Skeletal muscle satellite cell (primary cell): ENCODE measurements around the gene TTC23.

ENCODE experiments used
- H3K27me3 ChIP-seq: 2 replicates; pipeline ENCODE4 v1.7.0; 2013; ENCODE audit warnings: low read length; ENCODE audit not compliant: control insufficient read depth, insufficient read depth
- H3K36me3 ChIP-seq: 2 replicates; pipeline ENCODE4 v1.7.0; 2013; ENCODE audit warnings: mild to moderate bottlenecking, control low read depth, low read length; ENCODE audit not compliant: insufficient read depth
- H3K4me1 ChIP-seq: 2 replicates; pipeline ENCODE4 v1.7.0; 2013; ENCODE audit warnings: low read length; ENCODE audit not compliant: control insufficient read depth, insufficient read depth
- H3K4me2 ChIP-seq: 2 replicates; pipeline ENCODE4 v1.7.0; 2013; ENCODE audit warnings: mild to moderate bottlenecking, low read length
- H3K4me3 ChIP-seq: 2 replicates; pipeline ENCODE4 v1.7.0; 2013; ENCODE audit warnings: low read length
- H3K9ac ChIP-seq: 2 replicates; pipeline ENCODE4 v1.7.0; 2013; ENCODE audit warnings: mild to moderate bottlenecking, low read depth, low read length, moderate library complexity
- H3K9me3 ChIP-seq: replicated peaks from 2 replicates; pipeline ENCODE4 v1.7.0; 2013; ENCODE audit warnings: mild to moderate bottlenecking, control low read depth, low read length

TTC23 gene

GRCh38 chr15:99158626-99159412, 90.6 kb downstream of the TTC23 start:
- H3K4me3 ChIP-seq: no peak overlapping the region
- no peak overlapping the region for H3K9ac ChIP-seq
- H3K4me2 ChIP-seq: no peak overlapping the region
- no peaks in the 10 kb centered on the region for H3K9me3 ChIP-seq
- H3K36me3 ChIP-seq: peaks cover 10% of the 10 kb centered on the region
- peaks cover 19% of the 10 kb centered on the region for H3K4me1 ChIP-seq
- no peaks in the 10 kb centered on the region for H3K27me3 ChIP-seq

GRCh38 chr15:99157456-99157855, 91.9 kb downstream of the TTC23 start:
- peaks cover 10% of the 10 kb centered on the region for H3K36me3 ChIP-seq
- no peaks in the 10 kb centered on the region for H3K9me3 ChIP-seq
- peaks cover 20% of the 10 kb centered on the region for H3K4me1 ChIP-seq

GRCh38 chr15:99155961-99156443, 93.4 kb downstream of the TTC23 start:
- Histone ChIP-seq H3K4me2 (peak overlapping the region; percentile 19), H3K9me3 (no peaks in the 10 kb centered on the region), H3K27me3 (no peaks in the 10 kb centered on the region), H3K4me1 (peaks cover 20% of the 10 kb centered on the region), H3K9ac (no peak overlapping the region), H3K4me3 (no peak overlapping the region), H3K36me3 (peaks cover 19% of the 10 kb centered on the region)

More at GRCh38 chr15:99157456-99157855, 91.9 kb downstream of the TTC23 start:
- no peak overlapping the region for H3K4me2 ChIP-seq
- H3K27me3 ChIP-seq: no peaks in the 10 kb centered on the region
- no peak overlapping the region for H3K4me3 ChIP-seq
- H3K9ac ChIP-seq: no peak overlapping the region

- Histone ChIP-seq H3K4me2 (no peak overlapping the region), H3K4me1 (peaks cover 20% of the 10 kb centered on the region), H3K4me3 (no peak overlapping the region), H3K9me3 (no peaks in the 10 kb centered on the region), H3K36me3 (peaks cover 23% of the 10 kb centered on the region), H3K9ac (no peak overlapping the region), H3K27me3 (no peaks in the 10 kb centered on the region)
Measured at GRCh38 chr15:99154271-99154670, 95.1 kb downstream of the TTC23 start.

- Histone ChIP-seq H3K36me3 (peaks cover 18% of the 10 kb centered on the region), H3K4me1 (peaks cover 20% of the 10 kb centered on the region), H3K27me3 (no peaks in the 10 kb centered on the region), H3K9ac (no peak overlapping the region), H3K9me3 (no peaks in the 10 kb centered on the region), H3K4me2 (no peak overlapping the region), H3K4me3 (no peak overlapping the region)
Measured at GRCh38 chr15:99153026-99153535, 96.3 kb downstream of the TTC23 start.

- no peak overlapping the region for H3K4me2 ChIP-seq
- H3K9ac ChIP-seq: no peak overlapping the region
Measured at GRCh38 chr15:99151156-99151555, 98.2 kb downstream of the TTC23 start.

GRCh38 chr15:99149366-99149765, 100.0 kb downstream of the TTC23 start:
- Histone ChIP-seq H3K36me3 (peaks cover 13% of the 10 kb centered on the region), H3K9me3 (no peaks in the 10 kb centered on the region), H3K4me3 (no peak overlapping the region), H3K4me2 (no peak overlapping the region), H3K4me1 (peaks cover 6% of the 10 kb centered on the region), H3K9ac (no peak overlapping the region), H3K27me3 (no peaks in the 10 kb centered on the region)

More at GRCh38 chr15:99151156-99151555, 98.2 kb downstream of the TTC23 start:
- Histone ChIP-seq H3K4me1 (peaks cover 16% of the 10 kb centered on the region), H3K9me3 (no peaks in the 10 kb centered on the region), H3K4me3 (no peak overlapping the region), H3K36me3 (peaks cover 13% of the 10 kb centered on the region), H3K27me3 (no peaks in the 10 kb centered on the region)

GRCh38 chr15:99148851-99149276, 100.5 kb downstream of the TTC23 start:
- Histone ChIP-seq H3K9ac (no peak overlapping the region), H3K4me3 (no peak overlapping the region), H3K36me3 (peaks cover 13% of the 10 kb centered on the region), H3K9me3 (no peaks in the 10 kb centered on the region), H3K4me2 (no peak overlapping the region), H3K27me3 (no peaks in the 10 kb centered on the region), H3K4me1 (peaks cover 1% of the 10 kb centered on the region)

- H3K27me3 ChIP-seq: no peaks in the 10 kb centered on the region
- no peak overlapping the region for H3K4me2 ChIP-seq
- H3K36me3 ChIP-seq: peaks cover 7% of the 10 kb centered on the region
- H3K9ac ChIP-seq: no peak overlapping the region
- no peaks in the 10 kb centered on the region for H3K9me3 ChIP-seq
- H3K4me3 ChIP-seq: no peak overlapping the region
- H3K4me1 ChIP-seq: no peaks in the 10 kb centered on the region
Measured at GRCh38 chr15:99146661-99147060, 102.7 kb downstream of the TTC23 start.

GRCh38 chr15:99145778-99146177, 103.6 kb downstream of the TTC23 start:
- Histone ChIP-seq H3K4me1 (no peaks in the 10 kb centered on the region), H3K36me3 (peaks cover 2% of the 10 kb centered on the region), H3K9me3 (no peaks in the 10 kb centered on the region), H3K9ac (no peak overlapping the region), H3K27me3 (no peaks in the 10 kb centered on the region), H3K4me3 (no peak overlapping the region), H3K4me2 (no peak overlapping the region)

- Histone ChIP-seq H3K4me1 (no peaks in the 10 kb centered on the region), H3K9me3 (no peaks in the 10 kb centered on the region), H3K36me3 (no peaks in the 10 kb centered on the region), H3K9ac (no peak overlapping the region), H3K27me3 (no peaks in the 10 kb centered on the region), H3K4me3 (no peak overlapping the region), H3K4me2 (no peak overlapping the region)
Measured at GRCh38 chr15:99145005-99145404, 104.4 kb downstream of the TTC23 start.
